ENCODE data around the gene ESYT2.
A peak's percentile ranks its signal among the peaks of the same experiment; 100 is the strongest.
"Not testable (repeated sequence)": the region's sequence is repeated elsewhere in the genome, so short reads cannot be mapped to it uniquely, and the experiment has no call there.

Gene ESYT2

GRCh38 chr7:158710651-158711102 is 118.6 kb downstream of the ESYT2 start:
- Histone ChIP-seq H3K4me3 (no peak overlapping the region), H3K27ac (no peak overlapping the region)

- no peak overlapping the region for H3K4me3 ChIP-seq
- H3K27ac ChIP-seq = no peak overlapping the region
Observed at GRCh38 chr7:158707610-158708009, 121.7 kb downstream of the ESYT2 start.

- H3K4me3 ChIP-seq = no peak overlapping the region
- no peak overlapping the region for H3K27ac ChIP-seq
Observed at GRCh38 chr7:158706710-158707590, 122.4 kb downstream of the ESYT2 start.

- H3K4me3 ChIP-seq = no peak overlapping the region
- H3K27ac ChIP-seq = no peak overlapping the region
Observed at GRCh38 chr7:158706273-158706704, 123.0 kb downstream of the ESYT2 start.

- Histone ChIP-seq H3K27ac (peak overlapping the region; percentile 68 to 97 (median 89)), H3K4me3 (peak overlapping the region; percentile 70 to 96 (median 91))
Observed at GRCh38 chr7:158705234-158705850, 124.0 kb downstream of the ESYT2 start.

GRCh38 chr7:158704524-158705233 is 124.6 kb downstream of the ESYT2 start, which contains the start of gene NCAPG2:
Gene NCAPG2, minus strand, starts transcription at chr7:158704804. Its CDS starts 2,905 bp downstream, at chr7:158701899.
- peak within 1 kb of the TSS; percentile 68 to 97 (median 89) for H3K27ac ChIP-seq

GRCh38 chr7:158703679-158704523 is 125.4 kb downstream of the ESYT2 start:
- H3K4me3 ChIP-seq = peak overlapping the region; percentile 70 to 96 (median 91)
- peak overlapping the region; percentile 34 to 97 (median 87) for H3K27ac ChIP-seq

More at GRCh38 chr7:158704524-158705233, 124.6 kb downstream of the ESYT2 start, which contains the start of gene NCAPG2:
- H3K4me3 ChIP-seq = peak within 1 kb of the TSS; percentile 70 to 96 (median 91)

GRCh38 chr7:158702944-158703343 is 126.4 kb downstream of the ESYT2 start:
- H3K4me3 ChIP-seq = no peak overlapping the region

GRCh38 chr7:158702196-158702595 is 127.1 kb downstream of the ESYT2 start:
- Histone ChIP-seq H3K4me3 (no peak overlapping the region), H3K27ac (no peak overlapping the region)

More at GRCh38 chr7:158702944-158703343, 126.4 kb downstream of the ESYT2 start:
- no peak overlapping the region for H3K27ac ChIP-seq

GRCh38 chr7:158700008-158700407 is 129.3 kb downstream of the ESYT2 start:
- no peak overlapping the region for H3K4me3 ChIP-seq
- H3K27ac ChIP-seq = no peak overlapping the region

- Histone ChIP-seq H3K27ac (no peak overlapping the region), H3K4me3 (no peak overlapping the region)
Observed at GRCh38 chr7:158699341-158699740, 130.0 kb downstream of the ESYT2 start.

GRCh38 chr7:158698657-158699195 is 130.6 kb downstream of the ESYT2 start:
- Histone ChIP-seq H3K27ac (no peak overlapping the region), H3K4me3 (no peak overlapping the region)

- not testable (repeated sequence) for H3K4me3 ChIP-seq, H3K27ac ChIP-seq
Observed at GRCh38 chr7:158697597-158697996, 131.7 kb downstream of the ESYT2 start.

- Histone ChIP-seq H3K4me3 (no peak overlapping the region), H3K27ac (peak overlapping the region in 5 of 21 experiments; percentile 15 to 72 (median 20))
Observed at GRCh38 chr7:158695726-158696452, 133.4 kb downstream of the ESYT2 start.

- Histone ChIP-seq H3K27ac (no peak overlapping the region), H3K4me3 (no peak overlapping the region)
Observed at GRCh38 chr7:158695056-158695455, 134.3 kb downstream of the ESYT2 start.

- Histone ChIP-seq H3K27ac (no peak overlapping the region), H3K4me3 (no peak overlapping the region)
Observed at GRCh38 chr7:158694650-158695049, 134.7 kb downstream of the ESYT2 start.

- no peak overlapping the region for H3K27ac ChIP-seq
- no peak overlapping the region for H3K4me3 ChIP-seq
Observed at GRCh38 chr7:158689488-158689887, 139.8 kb downstream of the ESYT2 start.

- no peak overlapping the region for H3K4me3 ChIP-seq
Observed at GRCh38 chr7:158687406-158687805, 141.9 kb downstream of the ESYT2 start.

More at GRCh38 chr7:158687406-158687805, 141.9 kb downstream of the ESYT2 start:
- no peak overlapping the region for H3K27ac ChIP-seq
